CD8-positive, alpha-beta memory T cell (primary cell): ENCODE measurements around the gene SUN2. TPM values are rescaled to one million over a fixed set of nuclear protein-coding genes. Genes with fewer than 3 reads are reported as not detected.

Experiments
- CTCF ChIA-PET: fragments of 350-600 bp; sonication (Branson Sonifier 250); formaldehyde crosslinking; loops from one replicate; lab custom pipeline; 2021; ENCODE audit warnings: antibody characterized with exemption; lab: Charles Lee
- POLR2A ChIA-PET: fragments of 350-600 bp; sonication (Branson Sonifier 250); formaldehyde crosslinking; loops from one replicate; lab custom pipeline; 2021; ENCODE audit warnings: antibody characterized with exemption; lab: Charles Lee
- DNase-seq, 5 donors: peaks; one replicate each; pipeline versions ENCODE4 v3.0.0 to v3.0.0-alpha.2; 2020 to 2022; ENCODE audit warnings: mixed read lengths in 1 of 5
- H3K27ac ChIP-seq: one replicate; pipeline ENCODE4 v1.7.0; 2013; ENCODE audit warnings: low read depth, mild to moderate bottlenecking, low read length, moderate library complexity
- H3K27me3 ChIP-seq: 2 replicates; pipeline ENCODE4 v1.7.0; 2013; ENCODE audit warnings: low read length, mild to moderate bottlenecking; ENCODE audit not compliant: insufficient read depth, poor library complexity, severe bottlenecking
- H3K36me3 ChIP-seq: 2 replicates; pipeline ENCODE4 v1.7.0; 2013; ENCODE audit warnings: mild to moderate bottlenecking, low read length, moderate library complexity; ENCODE audit not compliant: insufficient read depth
- H3K4me1 ChIP-seq: 2 replicates; pipeline ENCODE4 v1.7.0; 2013; ENCODE audit warnings: mild to moderate bottlenecking, low read length, moderate library complexity; ENCODE audit not compliant: insufficient read depth
- H3K4me3 ChIP-seq: 2 replicates; pipeline ENCODE4 v1.7.0; 2013; ENCODE audit warnings: mild to moderate bottlenecking, low read length
- H3K9me3 ChIP-seq: 2 replicates; pipeline ENCODE4 v1.7.0; 2013; ENCODE audit warnings: mild to moderate bottlenecking, low read length
- H3K27ac Mint-ChIP-seq, 8 donors: one replicate each; pipeline ENCODE4 v1.8.0; 2020 to 2021; ENCODE audit warnings: mixed read lengths in 8 of 8, mild to moderate bottlenecking in 6 of 8, inconsistent platforms in 3 of 8, moderate library complexity in 3 of 8
- H3K27me3 Mint-ChIP-seq, 2 donors: one replicate each; pipeline ENCODE4 v1.8.0; 2020 to 2021; ENCODE audit warnings: mixed read lengths in 2 of 2, mild to moderate bottlenecking in 1 of 2, moderate library complexity in 1 of 2
- H3K36me3 Mint-ChIP-seq, 3 donors: one replicate each; pipeline ENCODE4 v1.8.0; 2020 to 2021; ENCODE audit warnings: mixed read lengths in 3 of 3, inconsistent platforms in 1 of 3, mild to moderate bottlenecking in 1 of 3
- H3K4me1 Mint-ChIP-seq, 3 donors: one replicate each; pipeline ENCODE4 v1.8.0; 2020 to 2021; ENCODE audit warnings: mixed read lengths in 3 of 3, inconsistent platforms in 1 of 3, mild to moderate bottlenecking in 1 of 3
- H3K4me3 Mint-ChIP-seq, 7 donors: one replicate each; pipeline ENCODE4 v1.8.0; 2020 to 2021; ENCODE audit warnings: mixed read lengths in 7 of 7, mild to moderate bottlenecking in 6 of 7, moderate library complexity in 4 of 7, inconsistent platforms in 2 of 7
- H3K9me3 Mint-ChIP-seq, 5 donors: one replicate each; pipeline ENCODE4 v1.8.0; 2020 to 2022; ENCODE audit warnings: mixed read lengths in 5 of 5, mild to moderate bottlenecking in 3 of 5, moderate library complexity in 2 of 5, inconsistent platforms in 1 of 5
- polyA plus RNA-seq: library from polyadenylated mRNA; unstranded; fragments of 300-500 nt; fragmentation: Illumina TruSeq; gene quantifications from one replicate; pipeline ENCODE4 v1.2.3, GENCODE V29; 2021
- total RNA-seq, 2 experiments: library from RNA; stranded (reverse); gene quantifications; one replicate each; pipeline ENCODE4 v1.2.3, GENCODE V29; 2021

SUN2 gene
- total and polyA plus RNA-seq, 3 experiments from 2014 or later: 168 to 753 (median 185) TPM

GRCh38 chr22:38712486-38713207 is 43.2 kb downstream of the SUN2 start:
- Histone ChIP-seq H3K4me1 (peaks cover 45% of the 10 kb centered on the region), H3K4me3 (no peak overlapping the region), H3K27ac (no peak overlapping the region), H3K36me3 (peaks cover 34% of the 10 kb centered on the region), H3K27me3 (no peaks in the 10 kb centered on the region), H3K9me3 (no peaks in the 10 kb centered on the region)
- Mint-ChIP-seq H3K4me1 (peaks cover 66 to 84% (median 77%) of the 10 kb centered on the region in 3 donors), H3K27ac (peak overlapping the region in 7 of 8 donors; percentile 7 to 87 (median 64)), H3K36me3 (peaks cover 0 to 83% (median 15%) of the 10 kb centered on the region in 3 donors), H3K9me3 (no peaks in the 10 kb centered on the region), H3K27me3 (no peaks in the 10 kb centered on the region), H3K4me3 (peak overlapping the region in 1 of 7 donors; percentile 12)
- CTCF ChIA-PET: no interaction called here
- POLR2A ChIA-PET: no interaction called here
- DNase-seq: no peak

GRCh38 chr22:38710866-38711265 is 44.9 kb downstream of the SUN2 start:
- Histone ChIP-seq H3K27me3 (no peaks in the 10 kb centered on the region), H3K4me1 (peaks cover 51% of the 10 kb centered on the region), H3K27ac (no peak overlapping the region), H3K4me3 (no peak overlapping the region), H3K9me3 (no peaks in the 10 kb centered on the region), H3K36me3 (peaks cover 17% of the 10 kb centered on the region)
- Mint-ChIP-seq H3K4me3 (no peak overlapping the region), H3K27ac (peak overlapping the region in 3 of 8 donors; percentile 7 to 54 (median 22)), H3K9me3 (no peaks in the 10 kb centered on the region), H3K4me1 (peaks cover 76 to 92% (median 84%) of the 10 kb centered on the region in 3 donors), H3K36me3 (peaks cover 0 to 76% (median 8%) of the 10 kb centered on the region in 3 donors), H3K27me3 (no peaks in the 10 kb centered on the region)
- ChIA-PET POLR2A (interaction anchor here (1.1 kb wide), 1 partner anchor 29 kb away, joined by 3 read pairs; the partner anchor contains the start of gene TOMM22), CTCF (no interaction called here)
- DNase-seq: no peak

GRCh38 chr22:38710351-38710750 is 45.4 kb downstream of the SUN2 start:
- H3K4me1 Mint-ChIP-seq: peaks cover 75 to 87% (median 84%) of the 10 kb centered on the region in 3 donors
- Histone ChIP-seq H3K27ac (no peak overlapping the region), H3K27me3 (no peaks in the 10 kb centered on the region), H3K36me3 (peaks cover 12% of the 10 kb centered on the region), H3K4me1 (peaks cover 51% of the 10 kb centered on the region), H3K4me3 (no peak overlapping the region), H3K9me3 (no peaks in the 10 kb centered on the region)
- no peaks in the 10 kb centered on the region for H3K27me3 Mint-ChIP-seq
- peak overlapping the region in 2 of 8 donors; percentile 7 to 22 for H3K27ac Mint-ChIP-seq
- DNase-seq: no peak
- CTCF ChIA-PET: interaction anchor here (1.5 kb wide), 1 partner anchor 8 kb away, joined by 4 read pairs; no protein-coding TSS in a partner anchor
- POLR2A ChIA-PET: interaction anchor here (1.1 kb wide), 1 partner anchor 29 kb away, joined by 3 read pairs; the partner anchor contains the start of gene TOMM22
- H3K36me3 Mint-ChIP-seq: peaks cover 0 to 71% (median 8%) of the 10 kb centered on the region in 3 donors
- H3K9me3 Mint-ChIP-seq: no peaks in the 10 kb centered on the region
- H3K4me3 Mint-ChIP-seq: no peak overlapping the region

- H3K27me3 ChIP-seq: no peaks in the 10 kb centered on the region
- peaks cover 56% of the 10 kb centered on the region for H3K4me1 ChIP-seq
- peaks cover 5% of the 10 kb centered on the region for H3K36me3 ChIP-seq
- H3K27ac ChIP-seq: no peak overlapping the region
- H3K4me1 Mint-ChIP-seq: peaks cover 73 to 85% (median 83%) of the 10 kb centered on the region in 3 donors
- H3K9me3 ChIP-seq: no peaks in the 10 kb centered on the region
- H3K4me3 Mint-ChIP-seq: peak overlapping the region in 3 of 7 donors; percentile 22 to 51 (median 25)
- no peak for DNase-seq
- H3K36me3 Mint-ChIP-seq: peaks cover 0 to 61% (median 5%) of the 10 kb centered on the region in 3 donors
- H3K27me3 Mint-ChIP-seq: no peaks in the 10 kb centered on the region
- ChIA-PET CTCF (interaction anchor here (1.5 kb wide), 1 partner anchor 9 kb away, joined by 4 read pairs; no protein-coding TSS in a partner anchor), POLR2A (no interaction called here)
- H3K9me3 Mint-ChIP-seq: no peaks in the 10 kb centered on the region
- peak overlapping the region in 3 of 8 donors; percentile 26 to 69 (median 29) for H3K27ac Mint-ChIP-seq
- H3K4me3 ChIP-seq: no peak overlapping the region
Observed at GRCh38 chr22:38709306-38709705, 46.5 kb downstream of the SUN2 start.

- Histone ChIP-seq H3K9me3 (no peaks in the 10 kb centered on the region), H3K27ac (no peak overlapping the region), H3K4me3 (no peak overlapping the region), H3K27me3 (no peaks in the 10 kb centered on the region), H3K4me1 (peaks cover 47% of the 10 kb centered on the region), H3K36me3 (no peaks in the 10 kb centered on the region)
- Mint-ChIP-seq H3K4me3 (peak overlapping the region; percentile 53 to 95 (median 92)), H3K9me3 (no peaks in the 10 kb centered on the region), H3K27me3 (no peaks in the 10 kb centered on the region), H3K4me1 (peaks cover 67 to 79% (median 77%) of the 10 kb centered on the region in 3 donors), H3K27ac (peak overlapping the region; percentile 8 to 96 (median 48)), H3K36me3 (peaks cover 0 to 51% (median 5%) of the 10 kb centered on the region in 3 donors)
- ChIA-PET CTCF (interaction anchor here (1.3 to 1.8 kb wide), 3 partner anchors 17 to 84 kb away, joined by 4 to 5 read pairs (median 4); no protein-coding TSS in a partner anchor), POLR2A (interaction anchor here (1.2 to 4.2 kb wide), 4 partner anchors 16 to 43 kb away, joined by 5 to 36 read pairs (median 25); partner anchors contain the start of gene TOMM22)
- no peak for DNase-seq
Observed at GRCh38 chr22:38707984-38708383, 47.8 kb downstream of the SUN2 start.

GRCh38 chr22:38707346-38707745 is 48.5 kb downstream of the SUN2 start:
- Mint-ChIP-seq H3K36me3 (peaks cover 0 to 44% (median 5%) of the 10 kb centered on the region in 3 donors), H3K4me1 (peaks cover 61 to 72% (median 70%) of the 10 kb centered on the region in 3 donors), H3K4me3 (peak overlapping the region; percentile 91 to 95 (median 93)), H3K27me3 (no peaks in the 10 kb centered on the region), H3K9me3 (no peaks in the 10 kb centered on the region), H3K27ac (peak overlapping the region; percentile 74 to 98 (median 95))
- ChIA-PET POLR2A (interaction anchor here (0.6 to 4.2 kb wide), 7 partner anchors 17 to 440 kb away, joined by 3 to 36 read pairs (median 9); partner anchors contain the start of gene TOMM22), CTCF (interaction anchor here (1.1 to 1.8 kb wide), 4 partner anchors 17 to 85 kb away, joined by 3 to 5 read pairs (median 4); partner anchors contain the start of gene TOMM22)
- peak overlapping the region; percentile 82 for H3K4me3 ChIP-seq
- H3K27me3 ChIP-seq: no peaks in the 10 kb centered on the region
- no peak for DNase-seq
- no peaks in the 10 kb centered on the region for H3K9me3 ChIP-seq
- H3K4me1 ChIP-seq: peaks cover 40% of the 10 kb centered on the region
- no peak overlapping the region for H3K27ac ChIP-seq
- H3K36me3 ChIP-seq: no peaks in the 10 kb centered on the region

GRCh38 chr22:38706901-38707195 is 49.0 kb downstream of the SUN2 start:
- no peaks in the 10 kb centered on the region for H3K9me3 ChIP-seq
- no peak for DNase-seq
- peaks cover 42% of the 10 kb centered on the region for H3K4me1 ChIP-seq
- H3K27me3 Mint-ChIP-seq: no peaks in the 10 kb centered on the region
- H3K4me3 ChIP-seq: peak overlapping the region; percentile 82
- POLR2A ChIA-PET: interaction anchor here (0.5 to 4.2 kb wide), 8 partner anchors 17 to 681 kb away, joined by 3 to 36 read pairs (median 10); no protein-coding TSS in a partner anchor
- H3K4me3 Mint-ChIP-seq: peak overlapping the region; percentile 91 to 95 (median 93)
- peaks cover 0 to 40% (median 5%) of the 10 kb centered on the region in 3 donors for H3K36me3 Mint-ChIP-seq
- no peaks in the 10 kb centered on the region for H3K36me3 ChIP-seq
- peaks cover 56 to 68% (median 65%) of the 10 kb centered on the region in 3 donors for H3K4me1 Mint-ChIP-seq
- peak overlapping the region; percentile 74 for H3K27ac ChIP-seq
- CTCF ChIA-PET: interaction anchor here (1.1 to 1.8 kb wide), 3 partner anchors 25 to 85 kb away, joined by 3 to 5 read pairs (median 4); partner anchors contain the start of gene TOMM22
- no peaks in the 10 kb centered on the region for H3K9me3 Mint-ChIP-seq
- no peaks in the 10 kb centered on the region for H3K27me3 ChIP-seq
- H3K27ac Mint-ChIP-seq: peak overlapping the region; percentile 74 to 98 (median 95)
